B cell (primary cell): ENCODE results near the gene SERGEF. TPM values are rescaled to one million over a fixed set of nuclear protein-coding genes. Genes with fewer than 3 reads are reported as not detected.
"Not testable (repeated sequence)": the region's sequence is repeated elsewhere in the genome, so short reads cannot be mapped to it uniquely, and the experiment has no call there.

Experiments
- ATAC-seq: fragments of 200-7000 bp; cut with Tn5 transposase; one replicate; pipeline ENCODE4 v1.10.0; 2021; ENCODE audit warnings: low read depth, mild to moderate bottlenecking, moderate number of reproducible peaks, moderate library complexity
- CTCF ChIA-PET: fragments of 350-600 bp; sonication (Branson Sonifier 250); formaldehyde crosslinking; loops from one replicate; lab custom pipeline; 2021; ENCODE audit warnings: antibody characterized with exemption, inconsistent platforms; lab: Charles Lee
- POLR2A ChIA-PET: fragments of 350-600 bp; sonication (Branson Sonifier 250); formaldehyde crosslinking; loops from one replicate; lab custom pipeline; 2021; ENCODE audit warnings: antibody characterized with exemption; lab: Charles Lee
- DNase-seq: peaks from one replicate; pipeline ENCODE4 v3.0.0; 2013
- H2AFZ ChIP-seq: 2 replicates; pipeline ENCODE4 v1.6.1; 2012; ENCODE audit warnings: mild to moderate bottlenecking, low read depth, low read length; ENCODE audit not compliant: insufficient read depth, poor library complexity, severe bottlenecking
- H3K27ac ChIP-seq, 2 donors: 1 replicate in 1 of 2; 2 replicates in 1 of 2; pipeline ENCODE4 v1.5.1; 2012 to 2013; ENCODE audit warnings: low read length in 2 of 2, mild to moderate bottlenecking in 2 of 2, moderate library complexity in 1 of 2
- H3K27me3 ChIP-seq, 4 experiments: fragments of 200-600 bp in 1 of 4; sonication (generic) in 1 of 4; replicated peaks in 1 of 4; 1 replicate in 2 of 4; 2 replicates in 2 of 4; pipeline versions ENCODE4 v1.6.1 to v1.7.0; 2013 to 2016; ENCODE audit warnings: low read length in 3 of 4, mild to moderate bottlenecking in 2 of 4, mixed read lengths in 1 of 4, moderate library complexity in 1 of 4; ENCODE audit not compliant: insufficient read depth in 4 of 4, control insufficient read depth in 3 of 4; ENCODE audit errors: control extremely low read depth in 1 of 4
- H3K36me3 ChIP-seq, 2 experiments: replicated peaks in 1 of 2; 1 replicate in 1 of 2; 2 replicates in 1 of 2; pipeline versions ENCODE4 v1.6.1 to v1.7.1; 2013; ENCODE audit warnings: low read length in 1 of 2; ENCODE audit not compliant: insufficient read depth in 2 of 2, control insufficient read depth in 1 of 2; ENCODE audit errors: control extremely low read depth in 1 of 2, extremely low read depth in 1 of 2
- H3K4me1 ChIP-seq, 2 donors: fragments of 200-600 bp in 1 of 2; sonication (generic) in 1 of 2; 1 replicate in 1 of 2; 2 replicates in 1 of 2; pipeline versions ENCODE4 v1.5.1 to v1.6.1; 2013 to 2017; ENCODE audit warnings: low read length in 2 of 2; ENCODE audit not compliant: control insufficient read depth in 2 of 2, insufficient read depth in 2 of 2
- H3K4me2 ChIP-seq: replicated peaks from 2 replicates; pipeline ENCODE3; 2012; ENCODE audit warnings: mild to moderate bottlenecking, low read depth, low read length; ENCODE audit not compliant: poor library complexity, severe bottlenecking
- H3K4me3 ChIP-seq, 5 experiments: fragments of 200-600 bp in 1 of 5; sonication (generic) in 1 of 5; 1 replicate in 3 of 5; 2 replicates in 2 of 5; pipeline versions ENCODE4 v1.5.1 to v1.7.0; 2011 to 2016; ENCODE audit warnings: low read length in 4 of 5, mild to moderate bottlenecking in 4 of 5, low read depth in 2 of 5, control low read depth in 1 of 5, moderate library complexity in 1 of 5; ENCODE audit not compliant: insufficient read depth in 1 of 5; ENCODE audit errors: control extremely low read depth in 1 of 5, extremely low read depth in 1 of 5
- H3K79me2 ChIP-seq: fragments of 200-600 bp; sonication (generic); one replicate; pipeline ENCODE4 v1.6.0; 2016; ENCODE audit warnings: low read length; ENCODE audit not compliant: control insufficient read depth, insufficient read depth
- H3K9ac ChIP-seq: fragments of 200-600 bp; sonication (generic); 2 replicates; pipeline ENCODE4 v1.6.1; 2017; ENCODE audit warnings: mild to moderate bottlenecking, low read length, moderate library complexity
- H3K9me3 ChIP-seq, 3 donors: one replicate each; pipeline versions ENCODE4 v1.6.1 to v1.7.1; 2013; ENCODE audit warnings: low read length in 2 of 3; ENCODE audit not compliant: control insufficient read depth in 2 of 3, insufficient read depth in 1 of 3; ENCODE audit errors: control extremely low read depth in 1 of 3
- H4K20me1 ChIP-seq: 2 replicates; pipeline ENCODE4 v1.6.0; 2012; ENCODE audit warnings: mild to moderate bottlenecking, low read length; ENCODE audit not compliant: insufficient read depth, control insufficient read depth, poor library complexity, severe bottlenecking
- H3K27ac Mint-ChIP-seq: one replicate; pipeline ENCODE4 v1.8.0; 2021; ENCODE audit warnings: mixed read lengths
- H3K27me3 Mint-ChIP-seq: one replicate; pipeline ENCODE4 v1.8.0; 2021; ENCODE audit warnings: mixed read lengths
- H3K4me1 Mint-ChIP-seq: one replicate; pipeline ENCODE4 v1.8.0; 2021; ENCODE audit warnings: mixed read lengths
- H3K4me3 Mint-ChIP-seq: one replicate; pipeline ENCODE4 v1.8.0; 2021; ENCODE audit warnings: mixed read lengths
- H3K9me3 Mint-ChIP-seq: one replicate; pipeline ENCODE4 v1.8.0; 2022; ENCODE audit warnings: mixed read lengths; ENCODE audit not compliant: insufficient read depth
- EZH2 ChIP-seq: IDR thresholded peaks from 2 replicates; pipeline ENCODE4 v1.6.1; 2012; ENCODE audit warnings: borderline replicate concordance, low read depth, mild to moderate bottlenecking, moderate library complexity, low read length; ENCODE audit not compliant: insufficient read depth, poor library complexity, severe bottlenecking
- WGBS: methylation state at CpG from one replicate; pipeline ENCODE4 v1.1.5; 2013; ENCODE audit warnings: missing lambda C conversion rate; ENCODE audit not compliant: insufficient coverage; 5-methylcytosine and 5-hydroxymethylcytosine counted together
- intact Hi-C: fragments of 100-400 bp; cut with micrococcal nuclease; formaldehyde crosslinking; loops from one replicate; pipeline ENCODE4 v1.10.0; 2022
- polyA plus RNA-seq: library from polyadenylated mRNA; depleted of rRNA; stranded (reverse); fragments of >200 nt; gene quantifications from 2 replicates; pipeline ENCODE4 v1.2.3, GENCODE V29; 2012
- total RNA-seq, 2 donors: library from RNA; stranded (reverse); fragments of 120-200 nt in 1 of 2; gene quantifications; 1 replicate in 1 of 2; 2 replicates in 1 of 2; pipeline versions ENCODE4 v1.2.3 to v1.2.4, GENCODE V29; 2013 to 2022
- TF ChIP-seq, protein P1 (sequence below): fragments of 200-600 bp; IDR thresholded peaks from one replicate; pipeline ENCODE4 v1.8.0; 2022; ENCODE audit warnings: antibody characterized with exemption, mild to moderate bottlenecking

The SERGEF gene
- total and polyA plus RNA-seq, 2 donors (not counting 1 experiment from before 2014, with no cell fraction given): 24.2 to 54.3 TPM

DNA sequence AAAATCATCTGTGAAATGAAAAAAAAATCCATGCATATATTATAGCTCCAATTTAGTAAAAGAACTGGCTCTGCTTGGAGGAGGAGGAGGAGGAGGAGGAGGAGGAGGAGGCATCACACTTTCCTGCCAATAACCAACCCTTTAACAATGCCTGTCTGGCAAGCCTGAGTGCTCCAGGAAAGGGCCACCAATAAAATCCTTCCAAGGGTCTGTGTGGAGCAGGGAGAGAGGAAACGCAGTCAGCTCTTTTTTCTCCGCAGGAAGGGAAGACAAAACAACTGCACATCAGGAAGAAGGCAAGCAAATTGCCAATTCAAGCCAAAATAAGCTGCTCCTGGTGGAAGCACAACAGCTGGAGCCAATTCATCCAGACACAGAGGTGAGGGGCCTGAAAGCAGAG is 139.3 kb downstream of the SERGEF start:
- Mint-ChIP-seq H3K27ac (no peak overlapping the region), H3K9me3 (no peaks in the 10 kb centered on the region), H3K27me3 (no peaks in the 10 kb centered on the region), H3K4me3 (no peak overlapping the region), H3K4me1 (peaks cover 4% of the 10 kb centered on the region)
- peaks cover 5 to 7% of the 10 kb centered on the region in 2 experiments for H3K36me3 ChIP-seq
- POLR2A ChIA-PET: no interaction called here
- no peaks in the 10 kb centered on the region for H3K27me3 ChIP-seq
- no peak overlapping the region for H3K9ac ChIP-seq
- intact Hi-C loops: no loop called here
- CTCF ChIA-PET: interaction anchor here (1.3 kb wide), 1 partner anchor 9 kb away, joined by 3 read pairs; no protein-coding TSS in a partner anchor
- no peak overlapping the region for H3K4me2 ChIP-seq
- no peak overlapping the region for H3K4me3 ChIP-seq
- no peak for TF ChIP-seq EZH2
- TF ChIP-seq, protein P1, sequence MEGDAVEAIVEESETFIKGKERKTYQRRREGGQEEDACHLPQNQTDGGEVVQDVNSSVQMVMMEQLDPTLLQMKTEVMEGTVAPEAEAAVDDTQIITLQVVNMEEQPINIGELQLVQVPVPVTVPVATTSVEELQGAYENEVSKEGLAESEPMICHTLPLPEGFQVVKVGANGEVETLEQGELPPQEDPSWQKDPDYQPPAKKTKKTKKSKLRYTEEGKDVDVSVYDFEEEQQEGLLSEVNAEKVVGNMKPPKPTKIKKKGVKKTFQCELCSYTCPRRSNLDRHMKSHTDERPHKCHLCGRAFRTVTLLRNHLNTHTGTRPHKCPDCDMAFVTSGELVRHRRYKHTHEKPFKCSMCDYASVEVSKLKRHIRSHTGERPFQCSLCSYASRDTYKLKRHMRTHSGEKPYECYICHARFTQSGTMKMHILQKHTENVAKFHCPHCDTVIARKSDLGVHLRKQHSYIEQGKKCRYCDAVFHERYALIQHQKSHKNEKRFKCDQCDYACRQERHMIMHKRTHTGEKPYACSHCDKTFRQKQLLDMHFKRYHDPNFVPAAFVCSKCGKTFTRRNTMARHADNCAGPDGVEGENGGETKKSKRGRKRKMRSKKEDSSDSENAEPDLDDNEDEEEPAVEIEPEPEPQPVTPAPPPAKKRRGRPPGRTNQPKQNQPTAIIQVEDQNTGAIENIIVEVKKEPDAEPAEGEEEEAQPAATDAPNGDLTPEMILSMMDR: no peak
- ATAC-seq (no peak), DNase-seq (no peak)
- peaks cover 0 to 4% (median 2%) of the 10 kb centered on the region in 3 donors for H3K9me3 ChIP-seq
- no peaks in the 10 kb centered on the region for H3K79me2 ChIP-seq
- H4K20me1 ChIP-seq: no peaks in the 10 kb centered on the region
- no peak overlapping the region for H3K27ac ChIP-seq
- 100% methylated on average over 2 of the region's 2 CpGs for WGBS
- no peaks in the 10 kb centered on the region for H3K4me1 ChIP-seq
- H2AFZ ChIP-seq: no peak overlapping the region

DNA sequence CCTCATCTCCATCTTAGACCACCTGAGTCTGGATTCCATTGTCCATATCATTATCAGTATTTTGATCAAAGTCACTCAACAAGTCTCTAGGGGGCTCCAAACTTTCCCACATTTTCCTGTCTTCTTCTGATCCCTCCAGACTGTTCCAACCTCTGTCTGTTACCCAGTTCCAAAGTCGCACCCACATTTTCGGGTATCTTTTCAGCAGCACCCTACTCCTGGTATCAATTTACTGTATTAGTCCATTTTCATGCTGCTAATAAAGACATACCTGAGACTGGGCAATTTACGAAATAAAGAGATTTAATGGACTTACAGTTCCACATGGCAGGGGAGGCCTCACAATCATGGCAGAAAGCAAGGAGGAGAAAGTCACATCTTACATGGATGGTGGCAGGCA is 144.4 kb downstream of the SERGEF start:
- DNase-seq, CTCF ChIA-PET, H3K4me3 Mint-ChIP-seq, H3K9me3 ChIP-seq, intact Hi-C loops, H3K79me2 ChIP-seq, H4K20me1 ChIP-seq, H3K36me3 ChIP-seq, POLR2A ChIA-PET, H3K27me3 Mint-ChIP-seq, H3K9ac ChIP-seq, H3K9me3 Mint-ChIP-seq, H3K4me1 ChIP-seq, H2AFZ ChIP-seq, ATAC-seq, H3K27ac ChIP-seq, H3K4me3 ChIP-seq, H3K4me2 ChIP-seq, H3K4me1 Mint-ChIP-seq, H3K27ac Mint-ChIP-seq, H3K27me3 ChIP-seq: not testable (repeated sequence)
- 100% methylated on average over 3 of the region's 3 CpGs for WGBS
